Epithelial cell of esophagus (primary cell): ENCODE measurements around the gene NCF4.

Source experiments
- DNase-seq: peaks from one replicate; pipeline ENCODE4 v3.0.0; 2010; ENCODE audit warnings: low read depth
- H3K4me3 ChIP-seq: 2 replicates; pipeline ENCODE4 v1.5.1; 2011; ENCODE audit warnings: mild to moderate bottlenecking, low read length, control low read depth
- TF ChIP-seq, protein P1 (sequence below): IDR thresholded peaks from 2 replicates; pipeline ENCODE4 v1.5.1; 2011; ENCODE audit warnings: low read depth, mild to moderate bottlenecking, low read length, control low read depth, inconsistent platforms; ENCODE audit not compliant: insufficient read depth; ENCODE audit errors: missing control alignments

The NCF4 gene

DNA sequence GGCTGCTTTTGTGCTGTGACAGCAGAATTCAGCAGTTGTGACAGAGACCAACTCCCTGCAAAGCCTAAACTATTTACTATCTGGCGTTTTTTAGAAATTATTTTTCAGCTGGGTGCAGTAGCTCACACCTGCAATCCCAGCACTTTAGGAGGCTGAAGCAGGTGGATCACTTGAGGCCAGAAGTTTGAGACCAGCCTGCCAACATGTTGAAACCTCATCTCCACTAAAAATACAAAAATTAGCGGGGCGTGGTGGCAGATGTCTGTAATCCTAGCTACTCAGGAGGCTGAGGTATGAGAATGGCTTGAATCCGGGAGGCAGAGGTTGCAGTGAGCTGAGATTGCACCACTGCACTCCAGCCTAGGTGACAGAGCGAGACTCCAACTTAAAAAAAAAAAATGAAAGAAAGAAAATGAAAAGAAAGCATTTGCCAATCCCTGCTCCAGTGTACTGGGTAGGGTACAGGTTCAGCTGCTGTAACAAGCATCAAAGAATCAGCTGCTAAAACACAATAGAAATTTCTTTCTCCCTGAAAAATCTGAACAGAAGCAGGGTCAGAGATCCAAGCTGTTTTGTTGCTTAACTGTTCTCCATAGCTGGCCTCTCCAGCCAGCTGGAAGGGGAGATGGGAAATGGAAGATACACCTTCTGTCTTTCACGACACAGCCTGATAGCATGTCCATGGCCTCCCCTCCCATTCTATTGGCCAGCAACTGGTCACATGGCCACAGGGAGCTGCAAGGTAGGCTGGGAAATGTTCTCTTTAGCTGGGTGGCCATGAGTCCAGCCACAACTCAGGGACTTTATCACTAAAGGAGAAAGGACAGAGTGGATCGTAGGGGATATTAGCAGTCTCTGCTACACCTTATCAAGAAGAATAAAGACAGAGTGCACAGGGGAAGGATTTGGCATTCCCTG, 8.5 kb upstream of the NCF4 start:
- H3K4me3 ChIP-seq: no peak overlapping the region
- DNase-seq: no peak
- TF ChIP-seq, protein P1, sequence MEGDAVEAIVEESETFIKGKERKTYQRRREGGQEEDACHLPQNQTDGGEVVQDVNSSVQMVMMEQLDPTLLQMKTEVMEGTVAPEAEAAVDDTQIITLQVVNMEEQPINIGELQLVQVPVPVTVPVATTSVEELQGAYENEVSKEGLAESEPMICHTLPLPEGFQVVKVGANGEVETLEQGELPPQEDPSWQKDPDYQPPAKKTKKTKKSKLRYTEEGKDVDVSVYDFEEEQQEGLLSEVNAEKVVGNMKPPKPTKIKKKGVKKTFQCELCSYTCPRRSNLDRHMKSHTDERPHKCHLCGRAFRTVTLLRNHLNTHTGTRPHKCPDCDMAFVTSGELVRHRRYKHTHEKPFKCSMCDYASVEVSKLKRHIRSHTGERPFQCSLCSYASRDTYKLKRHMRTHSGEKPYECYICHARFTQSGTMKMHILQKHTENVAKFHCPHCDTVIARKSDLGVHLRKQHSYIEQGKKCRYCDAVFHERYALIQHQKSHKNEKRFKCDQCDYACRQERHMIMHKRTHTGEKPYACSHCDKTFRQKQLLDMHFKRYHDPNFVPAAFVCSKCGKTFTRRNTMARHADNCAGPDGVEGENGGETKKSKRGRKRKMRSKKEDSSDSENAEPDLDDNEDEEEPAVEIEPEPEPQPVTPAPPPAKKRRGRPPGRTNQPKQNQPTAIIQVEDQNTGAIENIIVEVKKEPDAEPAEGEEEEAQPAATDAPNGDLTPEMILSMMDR: no peak

DNA sequence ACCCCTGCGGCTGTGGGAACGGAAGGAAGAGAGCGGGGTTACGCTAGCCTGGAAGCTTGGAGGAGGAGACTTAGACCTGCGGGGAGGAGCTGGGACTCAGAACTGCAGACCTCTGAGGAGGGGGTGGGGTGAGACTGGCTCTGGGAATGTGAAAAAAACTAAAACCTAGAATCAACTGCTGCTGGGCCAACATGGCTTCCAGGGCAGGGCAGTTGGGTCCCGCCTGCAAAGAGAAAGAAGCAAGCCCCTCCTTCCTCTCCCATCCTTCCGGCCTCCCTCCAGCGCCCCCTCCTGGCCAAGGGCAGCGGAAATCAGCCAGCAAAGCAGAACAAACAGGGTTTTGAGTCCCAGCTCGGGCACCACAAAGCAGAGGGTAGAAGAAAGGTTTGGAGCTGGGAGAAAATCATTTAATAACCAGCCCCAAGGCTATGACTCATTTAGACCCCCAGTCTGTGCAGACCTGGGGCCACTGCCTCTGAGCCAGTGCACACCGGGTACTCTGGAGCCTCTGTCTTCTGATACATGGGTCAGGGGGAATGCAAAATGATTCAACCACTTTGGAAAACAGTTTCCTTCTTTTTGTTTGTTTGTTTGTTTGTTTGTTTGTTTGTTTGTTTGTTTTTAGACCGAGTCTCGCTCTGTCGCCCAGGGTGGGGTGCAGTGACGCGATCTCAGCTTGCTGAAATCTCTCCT, 7.3 kb upstream of the NCF4 start:
- TF ChIP-seq, protein P1: peak; percentile 57
- peak; percentile 35 for DNase-seq
- H3K4me3 ChIP-seq: no peak overlapping the region

DNA sequence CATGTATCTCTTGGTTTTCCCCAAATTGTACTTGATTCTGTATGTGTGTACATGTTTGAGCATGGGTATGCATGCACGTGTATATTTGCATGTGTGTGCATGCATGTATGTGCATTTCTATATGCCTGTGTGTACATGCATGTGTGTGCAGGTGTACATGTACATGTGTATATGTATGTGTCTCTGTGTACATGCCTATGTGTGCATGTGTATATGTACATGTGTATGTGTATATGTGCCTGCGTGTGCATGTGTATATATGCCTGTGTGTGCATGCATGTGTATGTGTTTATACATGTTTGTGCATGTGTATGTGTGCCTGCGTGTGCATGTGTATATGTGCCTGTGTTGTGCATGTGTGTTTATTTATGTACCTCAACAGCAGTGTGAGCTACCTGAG, 5.3 kb upstream of the NCF4 start:
- no peak for DNase-seq
- TF ChIP-seq, protein P1: no peak
- H3K4me3 ChIP-seq: no peak overlapping the region

DNA sequence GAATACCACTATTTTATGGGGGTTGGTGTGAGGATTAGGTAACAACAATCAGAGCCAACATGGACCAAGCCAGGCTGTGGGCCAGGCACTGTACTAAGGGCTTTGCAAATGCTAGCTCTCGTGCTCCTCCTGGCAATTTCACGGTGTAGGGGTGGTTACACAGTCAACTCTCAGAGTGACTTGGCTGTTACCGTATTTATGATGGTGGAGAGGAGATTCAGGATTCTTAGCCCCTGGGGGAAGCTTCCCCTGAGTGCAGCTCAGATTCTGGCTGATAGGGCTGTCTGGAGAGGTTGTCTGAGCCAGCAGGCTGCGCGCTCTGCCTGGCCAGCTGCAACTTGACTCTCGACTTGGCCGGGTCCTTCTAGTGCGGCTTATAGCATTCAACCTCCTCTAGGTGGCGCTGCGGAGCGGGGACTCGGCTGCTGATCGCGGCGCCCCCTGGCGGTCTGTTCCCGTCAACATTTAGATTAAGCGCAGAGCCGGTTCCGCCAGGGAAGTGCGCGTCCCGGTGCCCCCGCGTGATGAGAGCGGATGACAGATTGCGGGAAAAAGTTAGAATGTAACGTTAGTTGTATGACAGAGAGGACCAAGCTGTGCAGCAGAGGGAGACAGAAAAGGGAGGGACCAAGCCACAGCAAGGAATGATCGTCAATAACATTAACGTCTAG, 4.5 kb upstream of the NCF4 start:
- DNase-seq: peak; percentile 82
- no peak overlapping the region for H3K4me3 ChIP-seq
- TF ChIP-seq, protein P1: peak; percentile 100

DNA sequence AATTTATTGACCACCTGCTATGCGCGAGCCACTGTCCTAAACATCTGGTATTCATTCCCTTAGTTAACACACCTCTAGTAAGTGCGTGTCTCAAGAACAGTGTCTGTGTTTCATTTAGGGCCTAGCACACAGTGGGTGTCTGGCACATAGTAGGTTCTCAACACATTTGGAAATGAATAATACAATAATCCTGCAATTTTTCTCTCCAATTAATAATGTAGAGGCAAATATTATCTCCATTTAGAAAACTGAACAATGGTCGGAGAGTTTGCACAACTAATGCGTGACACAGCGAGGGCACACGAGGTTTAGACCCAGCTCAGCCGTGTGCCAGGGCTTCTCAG, 4.0 kb upstream of the NCF4 start:
- no peak for DNase-seq
- no peak overlapping the region for H3K4me3 ChIP-seq
- TF ChIP-seq, protein P1: no peak

DNA sequence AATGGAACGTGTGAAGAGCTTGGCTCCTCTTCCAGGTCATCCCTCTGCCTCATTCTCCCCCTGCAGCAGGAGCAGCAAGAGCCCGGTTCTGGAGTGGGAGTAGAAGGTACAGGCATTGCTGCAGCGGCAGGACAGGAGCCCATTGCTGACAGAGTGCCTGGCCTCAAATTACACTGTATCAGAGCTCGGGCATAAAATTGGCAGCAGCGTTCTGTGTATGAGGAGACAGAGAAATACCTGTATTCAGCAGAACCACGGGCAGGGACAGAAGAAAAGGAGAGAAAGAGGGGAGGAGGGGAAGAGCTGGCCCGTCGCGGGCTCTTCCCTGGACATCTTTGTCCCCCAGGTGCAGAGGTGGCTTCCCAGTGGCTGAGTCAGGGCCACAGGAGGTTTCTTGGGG, 2.6 kb upstream of the NCF4 start:
- TF ChIP-seq, protein P1: no peak
- no peak overlapping the region for H3K4me3 ChIP-seq
- no peak for DNase-seq
